GM18951 (cell line): ENCODE data around the gene FRMD4A.
"Not testable (repeated sequence)": the region's sequence is repeated elsewhere in the genome, so short reads cannot be mapped to it uniquely, and the experiment has no call there.

Experiments used
- POLR2A ChIP-seq: IDR thresholded peaks from 4 replicates; pipeline ENCODE4 v1.6.1; 2011; ENCODE audit warnings: mild to moderate bottlenecking; ENCODE audit not compliant: insufficient read length, insufficient read depth; ENCODE audit errors: extremely low read depth
- in situ Hi-C: fragments of 300-500 bp; cut with MboI; formaldehyde crosslinking; loops from one replicate; pipeline ENCODE4 v1.12.0; 2022; ENCODE audit warnings: low sequenced_read_pairs, mixed read lengths, inconsistent platforms; ENCODE audit not compliant: unreplicated experiment

The FRMD4A gene

DNA sequence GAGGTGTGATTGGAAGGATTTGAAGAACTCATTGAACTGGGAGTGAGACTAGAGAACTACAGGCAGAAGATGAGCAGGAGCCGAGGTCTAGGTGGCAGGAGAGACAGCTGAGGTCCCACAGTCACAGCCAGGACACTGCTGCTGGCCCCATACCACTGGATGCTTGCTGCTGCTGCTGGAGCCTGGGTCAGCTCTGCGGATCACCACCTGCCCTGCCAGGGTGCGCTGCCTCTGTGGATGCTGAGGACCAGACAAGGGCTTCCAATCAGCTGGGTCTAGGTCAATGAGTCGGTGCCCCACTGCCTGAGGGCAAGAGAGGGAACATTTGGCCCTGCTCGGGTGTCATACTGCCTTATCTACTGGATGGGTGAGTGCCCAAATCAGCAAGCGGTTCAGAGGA, 94.4 kb downstream of the FRMD4A start:
- in situ Hi-C loops, result no loop called here
- no peak for TF ChIP-seq POLR2A

DNA sequence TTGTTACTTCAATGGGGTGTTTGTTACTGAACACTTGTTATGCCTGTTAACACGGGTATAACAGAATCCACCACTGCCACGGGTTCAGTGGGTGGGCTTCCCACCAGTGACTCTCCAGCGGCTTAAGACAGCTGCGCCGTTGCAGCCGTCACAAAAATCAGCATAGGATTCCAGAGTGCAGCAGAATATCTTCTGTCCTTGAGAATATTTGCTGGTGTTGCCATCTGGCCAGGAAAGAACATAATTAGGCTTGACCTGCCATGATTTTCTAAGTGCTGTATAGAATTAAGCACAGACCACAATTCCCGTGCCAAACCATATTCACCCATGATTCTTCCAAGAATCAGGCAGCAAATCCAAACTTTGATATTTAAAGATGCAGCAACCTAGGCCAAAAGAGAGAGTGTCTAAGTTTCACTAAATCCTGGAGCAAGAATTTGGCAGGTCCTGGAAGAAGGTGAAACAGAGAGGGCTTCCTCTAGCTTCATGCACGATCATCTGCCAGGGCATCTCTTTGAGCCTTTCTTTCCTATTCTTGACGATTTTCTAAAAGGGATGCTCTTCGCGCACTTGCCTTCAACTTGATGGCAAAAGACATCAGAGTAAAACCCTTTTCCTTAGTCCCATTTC, 95.0 kb downstream of the FRMD4A start:
- no peak for TF ChIP-seq POLR2A
- in situ Hi-C loops, result no loop called here

DNA sequence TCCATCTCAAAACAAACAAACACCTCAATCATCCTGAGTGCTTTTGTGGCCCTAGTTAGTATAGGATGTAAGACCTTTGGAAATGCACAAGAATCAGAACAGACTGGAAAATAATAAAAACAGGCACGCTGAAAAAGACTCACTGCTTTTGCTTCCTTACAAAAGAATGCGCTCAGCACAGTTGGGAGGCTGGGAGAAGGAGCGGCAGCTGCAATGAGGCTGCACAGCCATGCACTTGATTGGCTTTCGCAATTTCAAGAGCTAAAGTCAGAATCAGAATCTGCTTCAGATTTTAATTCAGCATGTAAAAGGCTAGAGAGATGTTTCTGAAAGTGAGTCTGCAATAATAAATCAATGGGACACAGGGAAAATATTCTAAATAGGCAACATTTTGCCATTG, 97.2 kb downstream of the FRMD4A start:
- in situ Hi-C loops, result no loop called here
- no peak for TF ChIP-seq POLR2A

DNA sequence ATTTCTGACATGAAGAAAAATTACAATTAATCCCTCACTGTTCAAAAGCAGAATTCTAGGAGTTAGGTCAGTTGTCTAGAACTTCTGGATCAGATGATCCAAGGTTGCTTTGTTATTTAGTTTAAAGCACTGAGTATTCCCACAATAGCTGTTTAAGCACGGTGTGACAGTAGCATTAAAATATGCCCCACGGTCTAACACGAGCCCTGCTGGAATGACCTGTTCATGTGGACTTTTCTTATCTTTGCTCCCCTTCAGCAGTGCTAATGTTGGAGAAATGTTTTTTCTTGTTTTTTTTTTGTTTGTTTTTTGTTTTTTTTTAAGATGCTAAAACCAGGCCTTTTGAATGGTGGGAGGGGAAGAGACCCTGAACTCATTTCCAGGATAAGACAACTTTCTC, 101.9 kb downstream of the FRMD4A start:
- in situ Hi-C loops, result not testable (repeated sequence)

DNA sequence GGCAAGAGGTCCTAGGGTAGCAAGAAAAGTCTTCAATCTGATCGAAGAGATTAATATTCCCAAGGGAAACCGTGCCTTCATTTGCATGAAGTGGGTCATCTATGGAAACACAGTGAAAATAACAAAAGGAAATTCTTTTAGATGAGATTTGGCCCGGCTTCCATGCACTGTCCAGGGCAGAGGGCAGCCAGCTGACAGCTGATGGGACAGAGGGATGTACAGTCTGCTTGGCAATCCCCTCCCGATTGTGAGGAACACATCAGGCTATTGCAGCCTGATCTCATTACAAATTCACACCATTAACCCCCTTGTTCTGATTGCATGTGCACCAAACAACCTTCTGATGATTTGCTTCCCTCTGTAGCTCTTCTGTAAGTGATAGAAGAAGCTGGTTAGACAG, 105.3 kb downstream of the FRMD4A start:
- TF ChIP-seq POLR2A, result no peak
- in situ Hi-C loops, result no loop called here

DNA sequence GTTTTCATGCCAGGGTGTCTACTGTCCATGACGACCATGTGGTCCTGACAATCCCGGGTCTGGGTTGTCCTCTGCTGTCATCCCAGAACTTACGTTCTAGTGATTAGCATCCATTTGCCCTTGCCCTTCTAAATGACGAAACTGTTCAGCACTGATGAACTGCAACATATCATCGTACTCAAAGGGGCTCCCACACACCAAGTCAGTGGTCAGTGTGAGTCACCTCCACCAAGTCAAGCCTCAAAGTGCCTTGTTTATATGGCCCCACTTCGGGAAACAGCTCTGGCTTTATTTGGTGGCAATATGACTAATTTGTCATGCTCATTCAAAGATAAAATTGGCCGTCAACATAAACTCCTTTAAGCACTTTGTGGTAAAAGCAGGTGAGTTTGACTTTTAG, 110.7 kb downstream of the FRMD4A start:
- TF ChIP-seq POLR2A, result no peak
- in situ Hi-C loops, result no loop called here

DNA sequence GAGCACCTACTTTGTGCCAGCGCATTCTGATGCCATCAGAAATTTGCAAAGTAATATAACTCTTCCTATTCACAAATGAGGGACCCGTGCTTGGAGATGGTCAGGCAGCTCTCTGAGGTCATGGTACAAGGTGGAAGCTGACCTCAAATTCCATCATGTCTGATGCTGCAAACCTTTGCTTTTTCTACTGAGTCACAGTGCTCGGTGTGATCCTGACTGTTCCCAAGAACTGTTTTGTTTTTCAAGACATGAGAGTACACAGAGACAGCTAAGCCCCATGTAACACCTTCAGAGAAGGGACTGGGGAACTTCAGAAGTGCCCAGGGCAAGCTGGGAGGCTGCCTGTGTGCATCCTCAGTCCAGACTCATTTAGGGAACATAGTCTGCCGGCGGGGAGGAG, 111.3 kb downstream of the FRMD4A start:
- in situ Hi-C loops, result no loop called here
- TF ChIP-seq POLR2A, result no peak

DNA sequence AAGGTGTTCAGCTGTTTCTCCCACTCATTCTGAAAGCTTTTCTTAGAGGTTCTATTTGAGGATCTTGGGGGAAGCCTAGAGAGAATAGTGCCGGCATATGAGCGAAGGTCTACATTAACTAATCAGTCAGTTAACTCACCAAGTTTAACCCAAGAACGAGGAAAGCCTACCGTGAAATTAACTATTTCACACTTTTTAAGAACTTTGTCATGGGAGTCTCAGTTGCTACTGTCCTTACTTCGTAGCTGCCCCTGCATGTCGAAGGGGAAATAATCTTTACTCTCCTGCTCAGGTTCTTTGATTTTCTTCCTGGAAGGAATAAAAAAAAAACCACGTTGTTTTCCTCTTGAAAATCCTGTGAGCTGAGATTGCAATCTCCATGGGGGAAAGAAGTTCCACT, 115.1 kb downstream of the FRMD4A start:
- no peak for TF ChIP-seq POLR2A
- in situ Hi-C loops, result no loop called here

DNA sequence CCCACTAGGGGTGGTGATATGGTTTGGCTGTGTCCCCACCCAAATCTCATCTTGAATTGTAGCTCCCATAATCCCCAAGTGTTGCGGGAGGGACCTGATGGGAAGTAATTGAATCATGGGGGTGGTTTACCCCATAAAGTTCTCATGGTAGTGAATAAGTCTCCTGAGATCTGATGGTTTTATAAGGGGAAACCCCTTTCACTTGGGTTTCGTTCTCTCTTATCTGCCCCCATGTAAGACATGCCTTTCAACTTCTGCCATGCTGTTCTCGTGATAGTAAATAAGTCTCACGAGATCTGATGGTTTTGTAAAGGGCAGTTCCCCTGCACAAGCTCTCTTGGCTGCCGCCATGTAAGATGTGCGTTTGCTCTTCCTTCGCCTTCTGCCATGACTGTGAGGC, 117.0 kb downstream of the FRMD4A start:
- in situ Hi-C loops, result not testable (repeated sequence)

DNA sequence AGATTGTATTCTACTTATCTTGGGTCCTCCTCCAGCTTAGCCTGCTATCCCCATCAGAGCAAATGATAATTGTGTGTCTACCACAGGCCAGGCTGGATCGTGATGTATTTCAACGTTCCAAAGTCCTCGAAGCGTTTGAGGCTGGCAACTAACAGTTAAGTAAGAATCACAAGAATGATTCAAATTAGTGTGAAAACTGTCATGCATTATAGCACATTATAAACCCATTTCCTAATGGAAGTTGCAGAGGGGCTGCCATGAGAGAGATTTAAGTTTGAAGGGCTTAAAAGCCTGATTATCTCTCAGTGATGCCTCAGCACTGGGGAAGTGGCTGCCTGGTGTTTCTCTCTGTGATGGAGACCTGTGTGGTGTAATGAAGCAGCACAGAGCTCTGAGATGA, 119.1 kb downstream of the FRMD4A start:
- no peak for TF ChIP-seq POLR2A
- in situ Hi-C loops, result no loop called here

DNA sequence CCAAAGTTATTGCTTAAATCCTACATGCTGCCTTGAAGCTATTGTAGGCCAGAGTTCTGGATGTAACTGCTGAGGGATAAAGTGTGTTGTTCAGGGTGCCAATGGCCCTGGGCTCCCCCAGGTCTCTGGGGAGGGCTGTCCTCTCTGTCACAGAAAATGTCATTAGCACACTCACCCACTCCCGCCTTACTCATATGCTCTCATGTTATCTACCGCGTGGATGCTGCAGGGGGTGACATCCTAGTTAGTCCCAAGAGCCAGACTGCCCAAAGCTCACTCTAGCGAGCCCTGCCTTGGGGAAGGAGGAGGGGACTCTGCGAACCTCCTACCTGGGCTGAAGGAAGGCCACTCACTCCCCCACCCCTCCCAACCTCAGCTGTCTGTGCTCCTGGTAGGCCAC, 122.5 kb downstream of the FRMD4A start:
- in situ Hi-C loops, result no loop called here
- no peak for TF ChIP-seq POLR2A

DNA sequence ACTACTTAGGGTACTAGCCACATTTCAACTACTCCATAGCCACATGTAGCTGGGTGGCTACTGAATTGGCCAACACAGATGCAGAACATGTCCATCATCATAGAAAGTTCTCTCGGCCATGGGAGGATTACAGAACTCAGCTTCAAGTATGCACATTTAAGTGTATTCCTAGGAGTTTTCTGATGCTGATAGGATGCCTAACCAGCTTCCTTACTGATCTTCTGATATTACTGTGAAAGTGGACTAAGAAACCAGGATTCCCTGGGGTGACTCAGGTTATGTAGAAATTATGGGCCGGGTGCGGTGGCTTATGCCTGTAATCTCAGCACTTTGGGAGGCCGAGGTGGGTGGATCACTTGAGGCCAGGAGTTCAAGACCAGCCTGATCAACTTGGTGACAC, 125.5 kb downstream of the FRMD4A start:
- in situ Hi-C loops, result no loop called here
- no peak for TF ChIP-seq POLR2A

DNA sequence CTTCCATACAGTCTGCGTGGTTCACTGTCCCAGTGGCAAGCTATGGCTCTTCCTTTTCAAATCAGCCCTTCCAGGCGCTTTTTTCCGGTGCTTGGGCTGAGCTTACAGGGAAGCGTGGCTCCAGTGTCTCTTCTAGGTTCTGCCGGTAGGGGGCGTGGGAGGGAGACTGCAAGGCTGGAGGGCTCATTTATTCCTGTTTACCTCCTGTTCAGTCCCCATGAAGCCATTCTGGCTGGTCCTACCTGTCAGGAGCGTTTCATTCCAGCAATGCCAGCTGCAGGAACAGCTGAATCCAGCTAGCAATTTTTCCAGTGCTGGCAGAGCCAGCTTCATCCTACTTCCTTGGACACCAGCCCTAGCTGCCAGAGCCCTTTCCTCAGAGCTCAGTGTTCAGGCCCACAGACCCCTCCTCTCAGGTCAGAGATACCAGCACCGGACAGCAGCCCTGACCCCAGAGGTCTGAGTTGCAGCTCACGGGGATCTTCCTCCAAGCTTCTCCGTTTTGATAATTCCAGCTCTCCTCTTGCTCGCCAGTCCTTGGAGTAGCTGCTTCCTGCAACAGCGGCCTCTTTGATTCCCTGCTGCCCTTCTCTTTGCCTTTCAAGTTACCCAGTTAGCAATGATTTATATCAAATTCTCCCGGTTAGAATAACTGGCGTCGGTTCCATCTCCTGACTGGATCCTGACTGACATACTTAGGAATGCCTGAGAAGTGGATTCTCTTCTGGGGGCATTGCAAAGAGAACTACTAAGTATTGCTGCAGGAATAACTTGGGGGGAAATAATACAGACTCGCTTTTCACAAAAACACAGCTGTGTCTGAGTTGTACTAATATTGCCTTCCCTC, 129.8 kb downstream of the FRMD4A start:
- no peak for TF ChIP-seq POLR2A
- in situ Hi-C loops, result no loop called here

DNA sequence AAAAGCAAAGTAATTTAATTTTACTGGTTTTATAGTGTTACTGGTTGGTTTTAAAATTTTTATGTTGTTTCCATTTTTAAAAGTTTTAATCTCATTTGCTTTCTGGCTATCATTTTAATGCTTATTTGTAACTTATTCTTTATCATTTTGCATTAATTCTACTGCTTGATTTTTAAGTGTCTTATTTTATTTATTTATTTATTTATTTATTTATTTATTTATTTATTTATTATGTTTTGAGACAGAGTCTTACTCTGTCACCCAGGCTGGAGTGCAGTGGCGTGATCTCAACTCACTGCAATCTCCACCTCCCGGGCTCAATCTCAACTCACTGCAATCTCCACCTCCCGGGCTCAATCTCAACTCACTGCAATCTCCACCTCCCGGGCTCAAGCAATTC, 131.6 kb downstream of the FRMD4A start:
- in situ Hi-C loops, result not testable (repeated sequence)
